Raji (cell line): ENCODE measurements around the gene PBX3.

ENCODE experiments used
- POLR2A ChIP-seq: IDR thresholded peaks from 2 replicates; pipeline ENCODE4 v1.6.1; 2011; ENCODE audit warnings: low read depth, low read length, control low read depth; ENCODE audit not compliant: insufficient read depth

The PBX3 gene

DNA sequence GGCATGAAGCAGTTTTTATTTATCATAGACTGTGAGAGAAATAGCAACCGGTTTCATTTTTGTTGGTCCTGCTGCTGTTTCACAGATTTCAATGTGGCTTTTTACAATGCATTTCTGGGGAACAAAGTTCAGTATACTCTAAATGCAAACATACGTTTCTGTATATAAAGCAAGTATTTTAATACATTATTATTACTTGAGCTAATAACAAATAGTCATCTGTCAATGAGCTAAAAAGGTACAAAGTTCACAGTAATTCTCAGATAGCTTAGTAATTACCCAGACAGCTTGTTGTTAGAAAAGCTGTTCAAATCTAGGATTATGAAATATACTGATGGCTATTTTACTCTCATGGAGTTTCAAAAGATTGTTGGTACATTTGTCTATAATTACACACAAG, 50.8 kb downstream of the PBX3 start:
- TF ChIP-seq POLR2A, result no peak

DNA sequence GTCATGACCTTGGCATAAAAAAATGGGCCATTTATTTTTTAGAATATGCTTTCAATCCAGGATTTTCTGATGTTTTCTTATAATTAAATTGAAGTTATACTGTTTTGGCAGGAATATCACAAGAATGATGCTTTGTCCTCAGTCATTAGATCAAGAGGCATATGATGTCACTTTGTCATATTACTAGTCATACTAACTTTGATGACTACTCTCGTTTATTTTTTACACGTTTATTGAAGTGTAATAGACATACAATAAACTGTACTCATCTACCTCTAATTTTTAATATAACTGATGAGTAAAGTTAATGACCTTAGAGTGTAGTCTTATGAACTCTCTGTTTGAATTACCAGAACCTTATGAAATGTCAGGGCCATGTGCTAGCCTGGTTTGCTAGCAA, 56.4 kb downstream of the PBX3 start:
- TF ChIP-seq POLR2A, result no peak

DNA sequence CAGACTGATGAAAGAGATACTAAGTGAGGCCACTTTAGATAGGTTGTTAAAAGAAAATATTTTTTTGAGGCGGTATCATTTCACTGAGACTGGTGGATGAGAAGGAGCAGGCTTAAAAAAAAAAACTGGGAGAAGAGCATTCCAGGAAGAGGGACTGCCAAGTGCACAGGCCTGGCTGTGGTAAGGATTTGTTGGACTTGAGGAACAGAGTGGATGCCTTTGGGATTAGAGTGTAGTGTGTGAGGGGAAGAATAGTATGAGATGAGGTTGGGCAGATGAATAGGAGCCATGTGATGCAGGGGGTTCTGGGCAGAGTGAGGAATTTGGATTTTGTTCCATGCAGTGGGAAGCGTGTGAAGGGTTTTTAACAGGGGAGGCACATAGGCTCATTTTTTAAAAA, 57.9 kb downstream of the PBX3 start:
- no peak for TF ChIP-seq POLR2A

DNA sequence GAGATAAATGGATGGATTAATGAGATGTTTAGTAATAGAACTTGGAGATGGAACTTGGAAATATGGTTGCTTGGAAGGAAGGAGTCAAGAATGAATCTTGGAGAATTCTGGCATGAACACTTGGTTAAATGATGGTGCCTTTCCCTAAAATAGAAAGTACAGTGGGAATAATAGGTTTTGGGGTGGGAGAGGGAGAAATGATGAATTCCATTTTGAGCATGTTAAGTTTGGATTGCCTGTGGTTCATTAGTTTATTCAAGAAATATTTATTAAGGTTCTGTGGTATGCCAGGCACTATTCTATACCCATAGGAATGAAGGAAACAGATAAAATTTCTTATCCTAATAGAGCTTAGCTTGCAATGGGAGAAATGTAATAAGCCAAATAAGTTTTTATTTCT, 58.4 kb downstream of the PBX3 start:
- TF ChIP-seq POLR2A, result no peak

DNA sequence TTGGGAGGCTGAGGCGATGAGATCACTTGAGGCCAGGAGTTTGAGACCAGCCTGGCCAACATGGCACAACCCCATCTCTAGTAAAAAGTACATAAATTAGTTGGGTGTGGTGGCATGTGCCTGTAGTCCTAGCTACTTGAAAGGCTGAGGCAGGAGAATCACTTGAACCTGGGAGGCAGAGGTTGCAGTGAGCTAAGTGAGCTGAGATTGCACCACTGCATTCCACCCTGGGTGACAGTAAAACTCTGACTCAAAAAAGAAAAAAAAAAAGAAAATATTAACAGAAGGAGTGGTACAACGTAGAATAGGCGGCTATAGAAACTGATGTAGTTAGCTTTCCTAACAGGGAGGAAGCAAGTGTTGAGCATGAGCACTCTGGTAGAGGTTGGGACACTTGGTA, 59.9 kb downstream of the PBX3 start:
- TF ChIP-seq POLR2A, result no peak

DNA sequence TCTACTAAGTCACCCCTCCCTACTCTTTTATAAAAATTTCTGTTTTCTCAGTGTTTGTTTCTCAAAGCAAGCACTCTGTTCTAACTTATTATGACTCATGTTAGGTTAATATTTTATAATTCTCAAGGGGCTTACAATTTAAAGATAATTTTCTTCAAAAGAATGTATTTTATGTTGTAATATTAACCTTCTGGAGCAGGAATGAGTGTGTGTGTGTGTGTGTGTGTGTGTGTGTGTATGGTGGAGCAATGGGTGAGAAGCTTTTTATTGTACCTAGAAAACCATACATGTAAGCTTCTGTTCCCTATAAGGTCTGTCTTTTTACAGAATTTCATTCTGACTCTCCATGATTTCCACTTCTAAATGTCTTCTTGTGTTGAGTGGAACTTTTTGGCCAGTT, 63.0 kb downstream of the PBX3 start:
- TF ChIP-seq POLR2A, result no peak

DNA sequence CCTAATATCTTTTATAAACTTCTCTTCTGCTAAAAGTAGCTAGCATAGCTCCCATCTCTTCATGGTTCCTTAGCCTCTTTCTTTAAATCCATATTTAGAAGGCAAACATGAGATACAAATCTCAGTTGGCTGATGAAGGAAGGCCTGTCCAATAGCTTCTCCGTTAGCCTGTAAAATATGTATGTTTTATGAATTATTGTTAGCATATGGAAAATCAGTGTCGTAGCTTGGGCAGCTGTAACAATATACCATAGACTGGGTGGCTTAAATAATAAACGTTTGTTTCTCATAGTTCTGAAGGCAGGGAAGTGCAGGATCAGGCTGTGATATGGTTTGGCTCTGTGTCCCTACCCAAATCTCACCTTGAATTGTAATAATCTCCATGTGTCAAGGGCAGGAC, 63.8 kb downstream of the PBX3 start:
- no peak for TF ChIP-seq POLR2A

DNA sequence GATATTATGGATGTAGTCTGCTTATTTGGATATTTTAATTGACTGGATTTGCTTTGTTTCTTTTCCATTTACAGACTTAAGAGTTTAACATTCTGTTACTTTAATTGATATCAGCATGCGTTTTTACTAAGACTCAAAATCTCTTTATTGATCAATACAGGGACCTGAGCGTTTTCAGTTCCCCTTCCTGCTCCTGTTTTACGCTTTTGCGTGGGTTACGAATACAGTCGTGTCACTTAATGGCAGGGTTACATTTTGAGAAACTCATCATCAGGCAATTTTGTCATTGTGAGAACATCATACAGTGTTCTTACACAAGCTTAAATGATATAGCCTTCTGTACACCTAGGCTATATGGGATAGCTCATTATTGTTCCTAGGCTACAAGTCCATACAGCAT, 65.2 kb downstream of the PBX3 start:
- no peak for TF ChIP-seq POLR2A

DNA sequence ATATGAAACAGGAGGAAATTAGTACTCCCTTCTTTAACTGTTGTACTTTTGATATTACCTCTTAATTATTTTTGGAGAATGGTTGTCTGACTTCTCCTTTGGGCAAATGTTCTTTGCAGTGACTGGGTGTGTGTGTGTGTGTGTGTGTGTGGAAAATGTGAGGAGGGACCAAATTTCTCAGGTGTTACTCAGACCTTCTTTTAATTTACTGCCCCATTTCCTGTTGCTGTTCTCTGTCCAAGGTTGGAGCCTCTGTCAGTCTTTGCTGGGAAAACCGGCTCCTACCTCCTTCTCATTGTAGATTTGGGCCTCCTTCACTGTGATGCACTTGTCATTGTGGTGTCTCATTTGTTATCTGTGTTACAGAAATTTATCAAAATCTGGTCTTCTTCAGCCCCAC, 68.4 kb downstream of the PBX3 start:
- no peak for TF ChIP-seq POLR2A

DNA sequence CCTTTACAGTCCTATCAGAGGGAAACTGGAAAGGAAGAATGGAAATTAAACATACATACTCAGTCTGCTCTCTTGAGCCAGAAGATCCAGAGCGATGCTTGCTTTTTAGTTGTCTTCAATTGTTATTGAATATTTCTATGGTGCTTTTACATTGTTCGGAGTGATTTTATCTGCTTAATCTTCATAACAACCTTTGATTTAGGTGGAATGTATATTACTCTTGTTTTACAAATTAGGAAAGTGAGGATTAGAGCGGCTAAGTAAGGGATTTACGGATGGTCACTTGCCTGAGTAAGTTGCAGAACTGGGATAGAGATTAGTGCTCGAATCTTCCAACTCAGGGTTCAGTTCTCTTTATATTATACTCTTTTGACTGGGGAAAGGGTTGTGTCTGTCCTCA, 69.1 kb downstream of the PBX3 start:
- TF ChIP-seq POLR2A, result no peak

DNA sequence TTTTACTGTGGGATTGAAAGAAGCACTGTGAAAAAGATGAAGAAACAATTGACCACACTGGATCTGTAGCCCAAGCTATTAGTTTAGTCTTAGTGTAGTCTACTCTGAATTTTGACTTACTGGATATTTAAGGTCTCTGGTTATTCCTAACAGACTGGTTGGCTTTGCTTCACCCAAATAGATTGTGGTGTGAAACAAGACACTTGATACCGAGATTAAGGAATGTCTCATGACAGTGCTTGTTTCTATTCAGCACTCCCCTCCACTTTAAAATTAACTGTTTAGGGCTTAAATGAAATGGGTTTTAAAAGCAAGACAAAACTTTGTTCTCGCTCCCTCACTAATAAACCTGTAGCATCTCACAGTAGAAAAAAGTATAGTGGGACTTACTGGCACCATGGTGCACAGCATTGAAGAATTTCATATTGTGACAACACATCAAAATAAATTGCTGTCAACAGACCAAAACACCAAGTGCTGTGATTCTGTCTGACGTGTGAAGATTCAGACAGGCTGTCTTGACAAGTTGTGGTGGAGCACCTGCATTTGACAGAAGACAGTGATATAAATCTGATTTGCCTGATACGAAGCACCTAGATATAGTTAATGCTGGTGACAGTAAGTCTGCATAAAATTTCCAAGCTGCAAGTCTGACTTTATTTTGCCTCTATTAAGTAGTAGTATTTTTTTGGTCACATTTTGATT, 73.1 kb downstream of the PBX3 start:
- no peak for TF ChIP-seq POLR2A

DNA sequence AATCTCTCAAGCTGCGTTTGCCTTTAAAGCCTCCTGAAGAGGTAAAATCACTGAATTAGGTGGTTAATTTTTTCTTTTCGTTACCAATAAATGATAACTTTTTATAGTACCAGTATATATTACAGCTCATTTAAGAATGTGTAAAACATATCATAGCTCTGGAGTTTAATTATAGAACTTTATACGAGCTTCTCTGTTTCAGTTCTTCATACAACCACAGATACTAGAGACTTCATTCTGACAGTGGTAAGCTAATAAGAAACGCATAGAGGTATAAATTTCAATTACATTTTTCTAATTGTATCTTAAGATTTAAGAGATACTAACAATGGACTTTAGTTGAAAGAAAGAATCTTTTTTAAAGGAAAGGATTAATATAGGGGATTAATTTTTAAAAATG, 73.9 kb downstream of the PBX3 start:
- no peak for TF ChIP-seq POLR2A

DNA sequence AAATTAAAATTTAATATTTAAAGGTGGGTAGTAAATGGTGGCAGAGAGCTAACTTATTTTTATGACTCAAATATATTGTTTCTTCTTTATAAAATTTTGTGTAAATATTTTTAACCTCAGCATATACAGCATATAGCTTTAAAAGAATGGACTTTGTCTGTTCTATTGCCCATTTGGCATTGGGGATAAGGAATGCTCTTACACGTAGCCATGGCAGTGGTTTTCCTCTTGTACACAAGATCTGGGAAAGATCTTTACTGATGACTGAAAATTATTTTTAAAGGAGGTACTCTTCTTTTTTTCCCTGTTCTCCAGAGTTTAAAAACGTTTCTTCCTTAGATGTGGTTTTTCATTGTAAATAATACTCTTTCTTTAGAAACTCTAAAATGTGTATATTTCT, 75.0 kb downstream of the PBX3 start:
- TF ChIP-seq POLR2A, result no peak

DNA sequence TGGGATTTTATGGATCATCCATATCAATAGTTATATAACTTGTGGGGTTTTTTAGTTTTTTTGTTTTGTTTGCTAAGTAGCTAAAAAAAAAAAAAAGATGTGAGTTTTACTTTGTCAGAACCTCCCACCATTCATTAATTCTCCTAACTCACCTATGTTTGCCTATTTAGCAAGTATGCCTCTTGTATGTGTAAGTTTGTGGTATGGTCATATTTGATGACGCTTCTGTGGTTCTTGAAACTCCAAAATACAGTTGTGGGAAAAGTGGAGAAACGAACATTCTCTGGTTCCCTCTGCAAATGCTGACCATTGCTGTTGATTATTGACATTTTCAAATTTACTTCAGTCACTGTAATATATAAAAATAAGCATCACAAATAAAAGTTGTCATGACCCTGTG, 75.7 kb downstream of the PBX3 start:
- TF ChIP-seq POLR2A, result no peak

DNA sequence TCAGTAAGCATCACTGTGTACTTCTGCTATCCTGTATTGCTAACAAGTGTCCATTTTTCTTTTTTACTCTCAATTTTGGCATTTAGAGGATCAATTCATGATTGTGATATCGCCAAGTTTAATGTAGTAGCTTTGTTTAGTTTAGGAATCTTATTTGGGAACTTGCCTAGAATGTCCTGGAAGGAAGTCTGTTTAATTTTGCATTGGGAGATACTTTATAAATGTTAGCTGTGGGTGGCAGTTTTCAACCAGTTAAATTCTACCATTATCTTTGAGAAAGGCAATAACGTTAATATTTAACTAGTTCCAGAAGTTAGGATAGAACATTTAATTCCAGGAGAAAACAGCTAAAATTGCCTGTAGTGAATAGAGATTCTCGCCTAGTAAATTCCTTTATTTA, 78.6 kb downstream of the PBX3 start:
- TF ChIP-seq POLR2A, result no peak

DNA sequence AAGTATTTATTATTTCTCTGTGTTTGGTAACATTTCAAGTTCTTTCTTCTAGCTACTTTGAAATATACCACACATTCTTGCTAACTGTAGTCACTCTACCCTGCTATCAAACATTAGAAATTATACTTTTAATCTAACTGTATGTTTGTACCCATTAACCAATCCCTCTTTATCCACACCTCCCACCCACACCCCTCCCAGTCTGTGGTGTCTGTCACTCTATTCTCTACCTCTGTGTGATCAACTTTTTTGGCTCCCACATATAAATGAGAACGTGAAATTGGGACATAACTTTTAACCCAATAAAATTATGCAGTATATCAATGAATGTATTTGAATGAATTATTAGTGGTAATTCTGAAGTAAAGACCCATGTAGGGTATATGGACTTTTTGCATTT, 79.7 kb downstream of the PBX3 start:
- no peak for TF ChIP-seq POLR2A

DNA sequence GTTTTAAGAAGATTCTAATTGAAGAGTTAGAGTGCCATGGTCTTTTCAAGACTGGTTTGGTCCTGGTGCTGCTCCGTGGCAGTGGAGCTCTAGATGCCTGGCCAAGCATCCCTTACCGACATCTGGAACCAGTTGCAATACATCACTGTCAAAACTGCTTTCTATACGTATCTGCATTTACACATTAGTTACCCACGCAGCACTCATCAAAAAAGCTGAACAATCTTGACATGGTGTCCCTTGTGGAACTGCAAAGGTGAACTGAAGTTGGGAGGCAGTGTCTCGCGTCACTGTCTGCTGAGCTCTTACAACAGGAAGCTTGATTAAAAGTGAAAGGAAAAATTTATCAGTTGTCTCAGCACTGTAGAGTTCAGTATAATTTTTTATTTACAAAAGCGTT, 82.6 kb downstream of the PBX3 start:
- peak; percentile 24; the same call in 1 of the 2 replicates for TF ChIP-seq POLR2A
